Frontal cortex (tissue), 4 donors: ENCODE data around the gene PCSK6. TPM values are rescaled to one million over a fixed set of nuclear protein-coding genes. Genes with fewer than 3 reads are reported as not detected.

Source experiments
- DNase-seq, 2 donors: peaks; one replicate each; pipeline ENCODE4 v3.0.0; 2012; ENCODE audit warnings: low spot score in 2 of 2
- FAIRE-seq: peaks from 2 replicates; lab custom pipeline; 2012; peaks lifted over from hg19 to GRCh38; lab: Jason Lieb, UNC
- total RNA-seq: library from RNA; depleted of rRNA; stranded (reverse); fragments of >200 nt; gene quantifications from one replicate; pipeline ENCODE4 v1.2.3, GENCODE V29; 2014
- donor health status: control.
- donor health status: control.
- donor health status: control.

Gene PCSK6
- total RNA-seq, 1 donor from 2014 or later, result 18.3 TPM

- DNase-seq (no peak), FAIRE-seq (no peak)
Measured at GRCh38 chr15:101501703-101502373, 12.3 kb upstream of the PCSK6 start.

- FAIRE-seq (no peak), DNase-seq (no peak)
Measured at GRCh38 chr15:101500865-101501551, 11.5 kb upstream of the PCSK6 start.

- FAIRE-seq (no peak), DNase-seq (no peak)
Measured at GRCh38 chr15:101499863-101500713, 10.6 kb upstream of the PCSK6 start.

GRCh38 chr15:101498717-101499480 is 9.4 kb upstream of the PCSK6 start:
- FAIRE-seq, result no peak
- DNase-seq, result no peak

- FAIRE-seq (no peak), DNase-seq (no peak)
Measured at GRCh38 chr15:101498076-101498716, 8.7 kb upstream of the PCSK6 start.

- DNase-seq (no peak), FAIRE-seq (no peak)
Measured at GRCh38 chr15:101497484-101498034, 8.1 kb upstream of the PCSK6 start.

GRCh38 chr15:101497017-101497416 is 7.5 kb upstream of the PCSK6 start:
- FAIRE-seq, result no peak
- no peak for DNase-seq

GRCh38 chr15:101496198-101496986 is 6.9 kb upstream of the PCSK6 start:
- DNase-seq, result no peak

GRCh38 chr15:101495334-101496197 is 6.1 kb upstream of the PCSK6 start:
- no peak for FAIRE-seq
- DNase-seq, result no peak

More at GRCh38 chr15:101496198-101496986, 6.9 kb upstream of the PCSK6 start:
- FAIRE-seq, result no peak

GRCh38 chr15:101494251-101494796 is 4.8 kb upstream of the PCSK6 start:
- DNase-seq (no peak), FAIRE-seq (no peak)

- peak in 1 of 2 donors; percentile 68 for DNase-seq
- FAIRE-seq, result no peak
Measured at GRCh38 chr15:101492766-101493692, 3.5 kb upstream of the PCSK6 start.

GRCh38 chr15:101491734-101492640 is 2.5 kb upstream of the PCSK6 start:
- no peak for DNase-seq
- no peak for FAIRE-seq

GRCh38 chr15:101490922-101491733 is 1.6 kb upstream of the PCSK6 start:
- no peak for DNase-seq
- no peak for FAIRE-seq

- DNase-seq, result no peak
- no peak for FAIRE-seq
Measured at GRCh38 chr15:101490408-101490891, 943 bp upstream of the PCSK6 start.
